GM12878 (cell line): Measurements from ENCODE around the gene BOLA2B. TPM values are rescaled to one million over a fixed set of nuclear protein-coding genes. Genes with fewer than 3 reads are reported as not detected.
A peak's percentile ranks its signal among the peaks of the same experiment; 100 is the strongest.

Experiments used
- CBX3 ChIP-seq: fragments of 200-600 bp; sonication (generic); IDR thresholded peaks from 2 replicates; pipeline ENCODE4 v1.6.1; 2016; ENCODE audit warnings: low read depth, borderline replicate concordance
- ETV6 ChIP-seq, 2 experiments: fragments of 450-650 bp in 1 of 2; IDR thresholded peaks in 1 of 2; conservative IDR thresholded peaks in 1 of 2; 2 replicates each; pipeline ENCODE4 v1.6.1; 2014; ENCODE audit warnings: antibody characterized with exemption in 1 of 2, borderline replicate concordance in 1 of 2, low read depth in 1 of 2, mild to moderate bottlenecking in 1 of 2, moderate library complexity in 1 of 2
- FOXM1 ChIP-seq: IDR thresholded peaks from 2 replicates; pipeline ENCODE4 v1.6.1; 2012; ENCODE audit warnings: low read depth, mild to moderate bottlenecking, inconsistent platforms, low read length, moderate library complexity
- HSF1 ChIP-seq: fragments of 150-350 bp; IDR thresholded peaks from 2 replicates; pipeline ENCODE4 v1.6.1; 2014; ENCODE audit warnings: mild to moderate bottlenecking, low read depth, low read length
- MYC ChIP-seq: IDR thresholded peaks from 2 replicates; pipeline ENCODE4 v1.6.1; 2011; ENCODE audit warnings: mild to moderate bottlenecking, low read length, moderate library complexity, inconsistent platforms; ENCODE audit not compliant: insufficient read depth, insufficient replicate concordance, insufficient read length, severe bottlenecking
- NBN ChIP-seq: fragments of 450-650 bp; IDR thresholded peaks from 2 replicates; pipeline ENCODE4 v1.6.1; 2016
- NFIC ChIP-seq: IDR thresholded peaks from 2 replicates; pipeline ENCODE4 v1.6.1; 2012; ENCODE audit warnings: low read depth, mild to moderate bottlenecking, inconsistent platforms, low read length, moderate library complexity
- NKRF ChIP-seq: fragments of 450-650 bp; conservative IDR thresholded peaks from 2 replicates; pipeline ENCODE4 v1.6.1; 2017; ENCODE audit warnings: mild to moderate bottlenecking, moderate library complexity
- NR2F1 ChIP-seq: fragments of 450-650 bp; conservative IDR thresholded peaks from 2 replicates; pipeline ENCODE4 v1.6.1; 2017; ENCODE audit warnings: mild to moderate bottlenecking
- POLR2AphosphoS5 ChIP-seq: IDR thresholded peaks from 2 replicates; pipeline ENCODE4 v1.6.1; 2011; ENCODE audit warnings: mild to moderate bottlenecking, low read length, inconsistent platforms
- RBBP5 ChIP-seq: fragments of 200-600 bp; sonication (generic); conservative IDR thresholded peaks from 2 replicates; pipeline ENCODE4 v1.6.1; 2016
- RELA ChIP-seq: fragments of 450-650 bp; IDR thresholded peaks from 2 replicates; pipeline ENCODE4 v1.8.0; 2014; ENCODE audit warnings: borderline replicate concordance; ENCODE audit not compliant: partially characterized antibody
- SIN3A ChIP-seq: IDR thresholded peaks from 2 replicates; pipeline ENCODE4 v1.6.1; 2012; ENCODE audit warnings: low read depth, low read length, improper control_type of control experiment
- SKIL ChIP-seq: fragments of 450-650 bp; IDR thresholded peaks from 2 replicates; pipeline ENCODE4 v1.6.1; 2017; ENCODE audit warnings: mild to moderate bottlenecking, low read depth, inconsistent platforms; ENCODE audit not compliant: poor library complexity, severe bottlenecking
- SP1 ChIP-seq: IDR thresholded peaks from one replicate; pipeline ENCODE4 v1.6.1; 2011; ENCODE audit warnings: low read depth, low read length
- SPI1 ChIP-seq: IDR thresholded peaks from 2 replicates; pipeline ENCODE4 v1.6.1; 2011; ENCODE audit warnings: low read depth, mild to moderate bottlenecking, low read length, moderate library complexity, borderline replicate concordance; ENCODE audit not compliant: insufficient read depth
- USF2 ChIP-seq: IDR thresholded peaks from 2 replicates; pipeline ENCODE4 v1.6.1; 2011; ENCODE audit warnings: low read depth, low read length, improper control_type of control experiment, borderline replicate concordance
- WRNIP1 ChIP-seq: IDR thresholded peaks from 2 replicates; pipeline ENCODE4 v1.6.1; 2011; ENCODE audit warnings: low read depth, low read length, improper control_type of control experiment, borderline replicate concordance
- ZNF24 ChIP-seq: fragments of 450-650 bp; IDR thresholded peaks from 2 replicates; pipeline ENCODE4 v1.6.1; 2017; ENCODE audit warnings: antibody characterized with exemption, mild to moderate bottlenecking
- ZNF274 ChIP-seq: IDR thresholded peaks from one replicate; pipeline ENCODE4 v1.8.0; 2011; ENCODE audit not compliant: insufficient read length, insufficient read depth
- ZSCAN29 ChIP-seq: fragments of 450-650 bp; IDR thresholded peaks from 2 replicates; pipeline ENCODE4 v1.6.1; 2017; ENCODE audit warnings: mild to moderate bottlenecking, moderate library complexity
- polyA plus RNA-seq, 11 experiments: library from polyadenylated mRNA; depleted of rRNA in 4 of 11; unstranded in 6 of 11; stranded (reverse) in 5 of 11; fragments of >200 nt; fragmentation: Nextera tagmentation in 4 of 11; fragmentation: Illumina TruSeq in 1 of 11; extraction: Ambion mirVana in 4 of 11; extraction: Trizol in 1 of 11; gene quantifications; 1 replicate in 1 of 11; 2 replicates in 10 of 11; pipeline versions ENCODE4 v1.2.1 to v1.2.3, GENCODE V29; 2011 to 2016; ENCODE audit warnings: inconsistent platforms in 2 of 11, missing spikeins in 2 of 11, low read depth in 1 of 11
- total RNA-seq, 4 experiments: library from RNA; depleted of rRNA in 3 of 4; stranded (reverse); fragments of >200 nt in 3 of 4; fragmentation: Illumina TruSeq in 1 of 4; extraction: Trizol in 1 of 4; gene quantifications; 2 replicates each; pipeline versions ENCODE4 v1.2.1 to v1.2.3, GENCODE V29; 2013 to 2021

BOLA2B gene
- total and polyA plus RNA-seq, 10 of the 15 experiments (the other 5 are each of a cell fraction or from before 2014, with no cell fraction given): 39.9 to 292 (median 130) TPM

GRCh38 chr16:30184096-30184890 lies 9.2 kb downstream of the BOLA2B start (continued):
- TF ChIP-seq SKIL (no peak), SP1 (peak; percentile 64), ZSCAN29 (0 out of 2 replicates have a peak, but pooled peaks have one; percentile 18), NKRF (peak; percentile 8), MYC (peak; percentile 63), SIN3A (no peak), FOXM1 (no peak), ZNF274 (no peak), USF2 (no peak), RELA (no peak), HSF1 (no peak), CBX3 (no peak), NFIC (no peak), ETV6 (conservative IDR thresholded peaks at IDR 0.05 in 1 of 2, IDR thresholded peaks at IDR 0.05 in 1 of 2; ENCODE audit: borderline replicate concordance in 1 of 2, low read depth in 1 of 2) (peak in 1 of 2 experiments; percentile 92; a peak in 2 of 4 replicates), NR2F1 (no peak), POLR2AphosphoS5 (peak; percentile 69), WRNIP1 (no peak), ZNF24 (no peak), NBN (peak; percentile 64; the same call in 1 of the 2 replicates), SPI1 (peak; percentile 78), RBBP5 (no peak)
